Body of pancreas (tissue), 4 donors: ENCODE data around the gene ACKR1. TPM values are rescaled to one million over a fixed set of nuclear protein-coding genes. Genes with fewer than 3 reads are reported as not detected.

Experiments used
- ATAC-seq: fragments of 150-250 bp; one replicate; pipeline ENCODE4 v1.9.1; 2016
- DNase-seq, 4 donors: peaks; one replicate each; pipeline ENCODE4 v3.0.0-alpha.2; 2019
- H3K27ac ChIP-seq, 4 donors: fragments of 200-600 bp; sonication (generic); 1 replicate in 3 of 4; 2 replicates in 1 of 4; pipeline versions ENCODE4 v1.5.1 to v1.6.1; 2016 to 2019; ENCODE audit warnings: mild to moderate bottlenecking in 1 of 4, mixed read lengths in 1 of 4, moderate library complexity in 1 of 4
- H3K27me3 ChIP-seq, 2 donors: fragments of 200-600 bp; sonication (generic); one replicate each; pipeline ENCODE4 v1.6.0; 2016; ENCODE audit warnings: mild to moderate bottlenecking in 1 of 2
- H3K36me3 ChIP-seq, 2 donors: fragments of 200-600 bp; sonication (generic); replicated peaks in 1 of 2; 2 replicates each; pipeline ENCODE4 v1.5.1; 2016; ENCODE audit warnings: low read depth in 2 of 2; ENCODE audit not compliant: insufficient read depth in 1 of 2
- H3K4me1 ChIP-seq: fragments of 200-600 bp; sonication (generic); one replicate; pipeline ENCODE4 v1.6.0; 2016
- H3K4me3 ChIP-seq, 2 donors: fragments of 200-600 bp; sonication (generic); 1 replicate in 1 of 2; 2 replicates in 1 of 2; pipeline ENCODE4 v1.5.1; 2016 to 2019
- H3K9me3 ChIP-seq, 3 donors: fragments of 200-600 bp; sonication (generic); 1 replicate in 2 of 3; 2 replicates in 1 of 3; pipeline ENCODE4 v1.5.1; 2016
- CTCF ChIP-seq, 7 experiments: fragments of 450-650 bp in 4 of 7; fragments of 200-600 bp in 3 of 7; sonication (generic) in 3 of 7; IDR thresholded peaks; one replicate each; pipeline ENCODE4 v1.5.1; 2016 to 2019; ENCODE audit warnings: antibody characterized with exemption in 7 of 7
- POLR2A ChIP-seq, 3 donors: fragments of 450-650 bp; IDR thresholded peaks; one replicate each; pipeline ENCODE4 v1.6.1; 2016; ENCODE audit warnings: antibody characterized with exemption in 3 of 3, mild to moderate bottlenecking in 2 of 3
- WGBS, 2 donors: methylation state at CpG; one replicate each; pipeline ENCODE4 v1.1.5; 2017; 5-methylcytosine and 5-hydroxymethylcytosine counted together
- intact Hi-C: fragments of 100-400 bp; cut with DNase I; formaldehyde crosslinking; loops from one replicate; pipeline ENCODE4 v1.15.1; 2023
- total RNA-seq, 2 donors: library from RNA; depleted of rRNA; stranded (reverse); fragments of >200 nt; gene quantifications; one replicate each; pipeline ENCODE4 v1.1.0, GENCODE V29; 2016

The ACKR1 gene
- total RNA-seq, 2 donors from 2014 or later = 17.5 to 23.6 TPM

- H3K36me3 ChIP-seq = no peaks in the 10 kb centered on the region
- 8 to 11% methylated on average over 3 of the region's 3 CpGs for WGBS, 2 donors
- peaks cover 4% of the 10 kb centered on the region for H3K4me1 ChIP-seq
- ATAC-seq (peak; percentile 67), DNase-seq (peak; percentile 49 to 68 (median 56))
- no peak for TF ChIP-seq CTCF (IDR thresholded peaks at IDR 0.05)
- TF ChIP-seq POLR2A (IDR thresholded peaks at IDR 0.05) = no peak
- peaks cover 0 to 4% of the 10 kb centered on the region in 2 donors for H3K27me3 ChIP-seq
- intact Hi-C loops = no loop called here
- H3K4me3 ChIP-seq = no peak overlapping the region
- H3K9me3 ChIP-seq = no peaks in the 10 kb centered on the region
- no peak overlapping the region for H3K27ac ChIP-seq
Observed at GRCh38 chr1:159177272-159177907, 27.3 kb upstream of the ACKR1 start.

GRCh38 chr1:159179906-159180305 is 24.8 kb upstream of the ACKR1 start:
- DNase-seq = no peak
- intact Hi-C loops = no loop called here
- H3K9me3 ChIP-seq = no peaks in the 10 kb centered on the region
- no peaks in the 10 kb centered on the region for H3K4me1 ChIP-seq
- no peak for ATAC-seq
- no peaks in the 10 kb centered on the region for H3K27me3 ChIP-seq
- TF ChIP-seq POLR2A (IDR thresholded peaks at IDR 0.05) (no peak), CTCF (IDR thresholded peaks at IDR 0.05) (no peak)
- no peaks in the 10 kb centered on the region for H3K36me3 ChIP-seq
- no peak overlapping the region for H3K4me3 ChIP-seq
- no peak overlapping the region for H3K27ac ChIP-seq

GRCh38 chr1:159180516-159180915 is 24.2 kb upstream of the ACKR1 start:
- Histone ChIP-seq H3K4me3 (no peak overlapping the region), H3K36me3 (no peaks in the 10 kb centered on the region), H3K27me3 (no peaks in the 10 kb centered on the region), H3K27ac (no peak overlapping the region), H3K9me3 (no peaks in the 10 kb centered on the region), H3K4me1 (no peaks in the 10 kb centered on the region)
- TF ChIP-seq POLR2A (IDR thresholded peaks at IDR 0.05) = no peak
- no peak for TF ChIP-seq CTCF (IDR thresholded peaks at IDR 0.05)
- WGBS, 2 donors = 91 to 94% methylated on average over 2 of the region's 2 CpGs
- intact Hi-C loops = no loop called here
- ATAC-seq (no peak), DNase-seq (no peak)

- H3K36me3 ChIP-seq = no peaks in the 10 kb centered on the region
- H3K27ac ChIP-seq = no peak overlapping the region
- H3K9me3 ChIP-seq = no peaks in the 10 kb centered on the region
- no peaks in the 10 kb centered on the region for H3K27me3 ChIP-seq
- H3K4me3 ChIP-seq = no peak overlapping the region
- TF ChIP-seq POLR2A (IDR thresholded peaks at IDR 0.05) = no peak
- no peak for TF ChIP-seq CTCF (IDR thresholded peaks at IDR 0.05)
- ATAC-seq = no peak
- 41 to 50% methylated on average over 4 of the region's 4 CpGs for WGBS, 2 donors
- no peak for DNase-seq
- intact Hi-C loops = no loop called here
- no peaks in the 10 kb centered on the region for H3K4me1 ChIP-seq
Observed at GRCh38 chr1:159181328-159182024, 23.2 kb upstream of the ACKR1 start.

GRCh38 chr1:159184201-159184600 is 20.5 kb upstream of the ACKR1 start:
- Histone ChIP-seq H3K4me3 (no peak overlapping the region), H3K4me1 (peaks cover 7% of the 10 kb centered on the region), H3K27me3 (no peaks in the 10 kb centered on the region), H3K27ac (no peak overlapping the region), H3K36me3 (no peaks in the 10 kb centered on the region), H3K9me3 (no peaks in the 10 kb centered on the region)
- 59 to 71% methylated on average over 2 of the region's 2 CpGs for WGBS, 2 donors
- ATAC-seq = no peak
- DNase-seq = no peak
- intact Hi-C loops = no loop called here
- no peak for TF ChIP-seq POLR2A (IDR thresholded peaks at IDR 0.05)
